ENCODE measurements around the gene UBE2R2.

- TF ChIP-seq CTCF (IDR thresholded peaks at IDR 0.05 in 4 of 5, conservative IDR thresholded peaks at IDR 0.05 in 1 of 5) (no peak), POLR2A (IDR thresholded peaks at IDR 0.05) (no peak)
These were observed 16.1 kb upstream of the UBE2R2 start for GRCh38 chr9:33800886-33801285.
